Ovary (tissue), 9 donors: ENCODE measurements around the gene VWA5B2. TPM values are rescaled to one million over a fixed set of nuclear protein-coding genes. Genes with fewer than 3 reads are reported as not detected.

Source experiments
- DNase-seq, 5 donors: peaks; one replicate each; pipeline ENCODE4 v3.0.0-alpha.2; 2019 to 2020
- H3K27ac ChIP-seq, 2 donors: fragments of 200-600 bp; one replicate each; pipeline versions ENCODE4 v1.5.1 to v1.8.0; 2019 to 2022
- H3K27me3 ChIP-seq: fragments of 200-600 bp; one replicate; pipeline ENCODE4 v1.8.0; 2022
- H3K36me3 ChIP-seq: fragments of 200-600 bp; sonication (generic); one replicate; pipeline ENCODE4 v1.5.1; 2019
- H3K4me1 ChIP-seq: one replicate; pipeline ENCODE4 v1.8.1; 2013; ENCODE audit warnings: mild to moderate bottlenecking, moderate library complexity; ENCODE audit not compliant: insufficient read depth
- H3K4me3 ChIP-seq: fragments of 200-600 bp; sonication (generic); one replicate; pipeline ENCODE4 v1.5.1; 2017
- H3K9me3 ChIP-seq, 2 donors: fragments of 200-600 bp in 1 of 2; sonication (generic) in 1 of 2; one replicate each; pipeline versions ENCODE4 v1.5.1 to v1.8.1; 2013 to 2019; ENCODE audit warnings: mild to moderate bottlenecking in 1 of 2, moderate library complexity in 1 of 2
- CTCF ChIP-seq, 3 donors: fragments of 450-650 bp in 2 of 3; fragments of 200-600 bp in 1 of 3; IDR thresholded peaks; one replicate each; pipeline versions ENCODE4 v1.5.1 to v1.8.0; 2016 to 2022; ENCODE audit warnings: antibody characterized with exemption in 3 of 3, mild to moderate bottlenecking in 1 of 3
- EP300 ChIP-seq: sonication (generic); formaldehyde crosslinking; IDR thresholded peaks from one replicate; pipeline ENCODE4 v1.6.1; 2017; ENCODE audit warnings: antibody characterized with exemption
- POLR2A ChIP-seq: fragments of 450-650 bp; IDR thresholded peaks from one replicate; pipeline ENCODE4 v1.6.1; 2017; ENCODE audit warnings: antibody characterized with exemption, mild to moderate bottlenecking, moderate library complexity
- WGBS, 3 donors: extraction: QIAGEN DNeasy Blood & Tissue Kit in 1 of 3; methylation state at CpG; one replicate each; pipeline versions ENCODE4 v1.1.5 to v1.1.7; 2013 to 2017; 5-methylcytosine and 5-hydroxymethylcytosine counted together
- intact Hi-C, 4 donors: fragments of 100-400 bp; cut with DNase I; formaldehyde crosslinking; loops; one replicate each; pipeline versions ENCODE4 v1.11.0 to v1.15.1; 2022 to 2023
- polyA plus RNA-seq, 2 donors: library from polyadenylated mRNA; stranded (reverse); fragments of 200-250 nt in 1 of 2; fragments of 350-450 nt in 1 of 2; fragmentation: Illumina TruSeq in 1 of 2; extraction: RNeasy Lipid Tissue Mini Kit (QIAGEN cat#74804) in 1 of 2; gene quantifications; one replicate each; pipeline ENCODE4 v1.2.3, GENCODE V29; 2013 to 2014
- total RNA-seq, 7 donors: library from RNA; depleted of rRNA in 2 of 7; stranded (reverse); fragments of >200 nt in 2 of 7; fragmentation: NEBNext Ultra II Directional in 3 of 7; extraction: Animal tissue kit (Norgen Biotek cat#: 25700) in 3 of 7; gene quantifications; one replicate each; pipeline versions ENCODE4 v1.1.0 to v1.2.4, GENCODE V29; 2016 to 2023
- donor health status: DM: no; HTN: no; CAD: no; lungs with moderate emphysema.
- donor health status: DM: no; HTN: no; CAD: no.
- donor health status: Bipolar disorder and iron deficiency.
- donor health status: DM: yes; HTN: yes; CAD: no.
- donor health status: DM: no; HTN: no; CAD: no.
- donor health status: DM: yes; HTN: yes; CAD: no.

Gene VWA5B2
- total and polyA plus RNA-seq, 9 donors, result 0.15 to 5.9 (median 0.48) TPM; not detected in 1

GRCh38 chr3:184272269-184272668 is 42.9 kb downstream of the VWA5B2 start:
- Histone ChIP-seq H3K9me3 (no peaks in the 10 kb centered on the region), H3K4me3 (no peak overlapping the region), H3K27me3 (no peaks in the 10 kb centered on the region), H3K27ac (no peak overlapping the region), H3K4me1 (no peaks in the 10 kb centered on the region), H3K36me3 (no peaks in the 10 kb centered on the region)
- TF ChIP-seq POLR2A, result no peak
- TF ChIP-seq CTCF (IDR thresholded peaks at IDR 0.05), result no peak
- TF ChIP-seq EP300, result no peak
- WGBS, 3 donors, result 21 to 43% (median 27%) methylated on average over 1 of the region's 1 CpG
- no peak for DNase-seq
- intact Hi-C loops, result no loop called here

- Histone ChIP-seq H3K4me3 (no peak overlapping the region), H3K4me1 (no peaks in the 10 kb centered on the region), H3K27me3 (no peaks in the 10 kb centered on the region), H3K36me3 (no peaks in the 10 kb centered on the region), H3K9me3 (no peaks in the 10 kb centered on the region), H3K27ac (no peak overlapping the region)
- TF ChIP-seq EP300, result no peak
- intact Hi-C loops, result loop anchor here in 1 of 4 donors (5.0 kb wide), 1 partner anchor 483 kb away; no protein-coding TSS in a partner anchor
- no peak for DNase-seq
- 62 to 71% (median 64%) methylated on average over 12 of the region's 12 CpGs for WGBS, 3 donors
These were observed 46.0 kb downstream of the VWA5B2 start for GRCh38 chr3:184275381-184275701.

- no peak within 1 kb of the TSS for H3K4me3 ChIP-seq
- no peak within 1 kb of the TSS for H3K27ac ChIP-seq
- 9 to 12% (median 11%) methylated on average over 58 to 65 of the region's 65 CpGs for WGBS, 3 donors
- H3K36me3 ChIP-seq, result no peaks in the 10 kb centered on the region
- DNase-seq, result no peak
- no peaks in the 10 kb centered on the region for H3K4me1 ChIP-seq
- no peak for TF ChIP-seq POLR2A
- TF ChIP-seq EP300, result no peak
- no peak for TF ChIP-seq CTCF (IDR thresholded peaks at IDR 0.05)
- intact Hi-C loops, result loop anchor here in 1 of 4 donors (5.0 kb wide), 1 partner anchor 484 kb away; no protein-coding TSS in a partner anchor
- no peaks in the 10 kb centered on the region for H3K27me3 ChIP-seq
- H3K9me3 ChIP-seq, result no peaks in the 10 kb centered on the region
These were observed 46.9 kb downstream of the VWA5B2 start, which contains the start of gene ECE2 for GRCh38 chr3:184275961-184276910. TSS of gene ECE2 (plus strand) at chr3:184276022. CDS start at chr3:184276154, 132 bp downstream.

- TF ChIP-seq EP300, result no peak
- TF ChIP-seq CTCF (IDR thresholded peaks at IDR 0.05), result no peak
- TF ChIP-seq POLR2A, result no peak
- no peaks in the 10 kb centered on the region for H3K36me3 ChIP-seq
- H3K27ac ChIP-seq, result no peak overlapping the region
- 87 to 92% (median 92%) methylated on average over 6 of the region's 6 CpGs for whole genome bisulfite sequencing, 3 donors
- H3K27me3 ChIP-seq, result no peaks in the 10 kb centered on the region
- no peaks in the 10 kb centered on the region for H3K4me1 ChIP-seq
- intact Hi-C loops, result loop anchor here in 1 of 4 donors (5.0 kb wide), 1 partner anchor 485 kb away; no protein-coding TSS in a partner anchor
- no peak overlapping the region for H3K4me3 ChIP-seq
- DNase-seq, result no peak
- H3K9me3 ChIP-seq, result no peaks in the 10 kb centered on the region
These were observed 48.0 kb downstream of the VWA5B2 start for GRCh38 chr3:184277366-184277765.

GRCh38 chr3:184282941-184283340 is 53.6 kb downstream of the VWA5B2 start:
- intact Hi-C loops, result no loop called here
- TF ChIP-seq CTCF (IDR thresholded peaks at IDR 0.05) (no peak), EP300 (no peak), POLR2A (no peak)
- Histone ChIP-seq H3K4me3 (no peak overlapping the region), H3K36me3 (no peaks in the 10 kb centered on the region), H3K27me3 (no peaks in the 10 kb centered on the region), H3K9me3 (no peaks in the 10 kb centered on the region), H3K4me1 (no peaks in the 10 kb centered on the region), H3K27ac (no peak overlapping the region)
- DNase-seq, result no peak
- WGBS, 3 donors, result 89 to 92% (median 91%) methylated on average over 4 of the region's 4 CpGs
